H9 (cell line): ENCODE results near the gene ZBTB6. TPM values are rescaled to one million over a fixed set of nuclear protein-coding genes. Genes with fewer than 3 reads are reported as not detected.

Experiments used
- DNase-seq: peaks from one replicate; pipeline ENCODE4 v3.0.0-alpha.2; 2017
- H2AFZ ChIP-seq: one replicate; pipeline ENCODE4 v1.6.1; 2013; ENCODE audit warnings: mild to moderate bottlenecking, low read length, control low read depth, moderate library complexity
- H2AK5ac ChIP-seq: 2 replicates; pipeline ENCODE4 v1.6.1; 2013; ENCODE audit warnings: low read length, control low read depth, mixed read lengths; ENCODE audit not compliant: insufficient read length
- H2BK120ac ChIP-seq: one replicate; pipeline ENCODE4 v1.6.1; 2013; ENCODE audit warnings: low read depth, mild to moderate bottlenecking, low read length, control low read depth, inconsistent platforms; ENCODE audit not compliant: poor library complexity, severe bottlenecking
- H2BK12ac ChIP-seq: 2 replicates; pipeline ENCODE4 v1.6.1; 2013; ENCODE audit warnings: low read length, control low read depth, mixed read lengths, low read depth; ENCODE audit not compliant: insufficient read length
- H2BK15ac ChIP-seq: 2 replicates; pipeline ENCODE4 v1.6.1; 2013; ENCODE audit warnings: low read depth, low read length, control low read depth
- H2BK20ac ChIP-seq: one replicate; pipeline ENCODE4 v1.6.1; 2013; ENCODE audit warnings: low read depth, mild to moderate bottlenecking, low read length, control low read depth, inconsistent platforms; ENCODE audit not compliant: poor library complexity, severe bottlenecking
- H2BK5ac ChIP-seq: 2 replicates; pipeline ENCODE4 v1.6.1; 2013; ENCODE audit warnings: low read length, control low read depth, mixed read lengths; ENCODE audit not compliant: insufficient read length
- H3K14ac ChIP-seq: 2 replicates; pipeline ENCODE4 v1.6.1; 2013; ENCODE audit warnings: low read length, control low read depth; ENCODE audit not compliant: insufficient read depth
- H3K18ac ChIP-seq: 2 replicates; pipeline ENCODE4 v1.6.1; 2013; ENCODE audit warnings: low read depth, mild to moderate bottlenecking, mixed read lengths, low read length, control low read depth; ENCODE audit not compliant: insufficient read length
- H3K23ac ChIP-seq: 2 replicates; pipeline ENCODE4 v1.6.1; 2013; ENCODE audit warnings: low read length, control low read depth, mixed read lengths, low read depth; ENCODE audit not compliant: insufficient read length
- H3K23me2 ChIP-seq: 2 replicates; pipeline ENCODE4 v1.6.1; 2013; ENCODE audit warnings: low read depth, mild to moderate bottlenecking, mixed read lengths, low read length, control low read depth; ENCODE audit not compliant: insufficient read length, poor library complexity, severe bottlenecking
- H3K27ac ChIP-seq: 2 replicates; pipeline ENCODE4 v1.5.1; 2013; ENCODE audit warnings: low read length, control low read depth, mixed read lengths, low read depth; ENCODE audit not compliant: insufficient read length
- H3K27me3 ChIP-seq: 2 replicates; pipeline ENCODE4 v1.6.1; 2013; ENCODE audit warnings: low read length, control low read depth, inconsistent platforms; ENCODE audit not compliant: insufficient read depth
- H3K4ac ChIP-seq: 2 replicates; pipeline ENCODE4 v1.6.1; 2013; ENCODE audit warnings: low read depth, mild to moderate bottlenecking, control low read depth, inconsistent platforms, low read length, moderate library complexity
- H3K4me1 ChIP-seq: 2 replicates; pipeline ENCODE4 v1.6.1; 2013; ENCODE audit warnings: low read length, control low read depth, inconsistent platforms; ENCODE audit not compliant: insufficient read depth
- H3K4me2 ChIP-seq: 2 replicates; pipeline ENCODE4 v1.6.1; 2013; ENCODE audit warnings: low read length, control low read depth, mixed read lengths; ENCODE audit not compliant: insufficient read length, insufficient read depth
- H3K56ac ChIP-seq: 2 replicates; pipeline ENCODE4 v1.6.1; 2013; ENCODE audit warnings: low read depth, mild to moderate bottlenecking, mixed read lengths, low read length, control low read depth; ENCODE audit not compliant: insufficient read length
- H3K79me1 ChIP-seq: 2 replicates; pipeline ENCODE4 v1.6.1; 2013; ENCODE audit warnings: low read depth, mild to moderate bottlenecking, moderate library complexity, low read length, control low read depth, inconsistent platforms; ENCODE audit not compliant: insufficient read depth, poor library complexity, severe bottlenecking
- H3K79me2 ChIP-seq: 2 replicates; pipeline ENCODE4 v1.6.1; 2013; ENCODE audit warnings: low read length, control low read depth, inconsistent platforms; ENCODE audit not compliant: insufficient read depth
- H3K9ac ChIP-seq: 2 replicates; pipeline ENCODE4 v1.6.1; 2013; ENCODE audit warnings: low read length, control low read depth, mixed read lengths; ENCODE audit not compliant: insufficient read length; ENCODE audit errors: extremely low read depth
- H3K9me3 ChIP-seq: one replicate; pipeline ENCODE4 v1.6.1; 2013; ENCODE audit warnings: low read depth, low read length, inconsistent platforms; ENCODE audit not compliant: control insufficient read depth
- H3T11ph ChIP-seq: one replicate; pipeline ENCODE4 v1.6.1; 2013; ENCODE audit warnings: mild to moderate bottlenecking, low read length, control low read depth, inconsistent platforms
- H4K20me1 ChIP-seq: one replicate; pipeline ENCODE4 v1.6.1; 2013; ENCODE audit not compliant: control insufficient read depth, insufficient read length, insufficient read depth
- H4K5ac ChIP-seq: 2 replicates; pipeline ENCODE4 v1.6.1; 2013; ENCODE audit warnings: low read depth, mild to moderate bottlenecking, mixed read lengths, low read length, control low read depth; ENCODE audit not compliant: insufficient read length
- H4K8ac ChIP-seq: replicated peaks from 2 replicates; pipeline ENCODE4 v1.6.1; 2013; ENCODE audit warnings: low read length, control low read depth, mixed read lengths, low read depth; ENCODE audit not compliant: insufficient read length
- H4K91ac ChIP-seq: 2 replicates; pipeline ENCODE4 v1.6.1; 2013; ENCODE audit warnings: low read depth, mild to moderate bottlenecking, moderate library complexity, mixed read lengths, low read length, control low read depth; ENCODE audit not compliant: insufficient read length
- H3K27ac Mint-ChIP-seq, 3 experiments: 2 replicates in 2 of 3; 3 replicates in 1 of 3; pipeline ENCODE4 v1.8.0; 2020 to 2021; ENCODE audit warnings: mixed read lengths in 3 of 3, mild to moderate bottlenecking in 1 of 3, moderate library complexity in 1 of 3
- H3K27me3 Mint-ChIP-seq: 2 replicates; pipeline ENCODE4 v1.8.0; 2021; ENCODE audit warnings: low read depth, mild to moderate bottlenecking, moderate library complexity, mixed read lengths
- H3K36me3 Mint-ChIP-seq, 3 experiments: 2 replicates in 2 of 3; 3 replicates in 1 of 3; pipeline ENCODE4 v1.8.0; 2020 to 2021; ENCODE audit warnings: low read depth in 3 of 3, mixed read lengths in 3 of 3; ENCODE audit not compliant: insufficient read depth in 1 of 3
- H3K4me1 Mint-ChIP-seq, 2 experiments: 2 replicates each; pipeline ENCODE4 v1.8.0; 2020; ENCODE audit warnings: mixed read lengths in 2 of 2
- H3K4me3 Mint-ChIP-seq, 2 experiments: 2 replicates in 1 of 2; 3 replicates in 1 of 2; pipeline ENCODE4 v1.8.0; 2020 to 2021; ENCODE audit warnings: mild to moderate bottlenecking in 2 of 2, mixed read lengths in 2 of 2, moderate library complexity in 1 of 2
- H3K9me3 Mint-ChIP-seq, 2 experiments: 2 replicates in 1 of 2; 3 replicates in 1 of 2; pipeline ENCODE4 v1.8.0; 2020; ENCODE audit warnings: mild to moderate bottlenecking in 2 of 2, mixed read lengths in 2 of 2, moderate library complexity in 1 of 2
- CTCF ChIP-seq: fragments of 200-600 bp; sonication (generic); conservative IDR thresholded peaks from 3 replicates; pipeline ENCODE4 v1.8.0; 2021; ENCODE audit warnings: antibody characterized with exemption, mild to moderate bottlenecking
- WGBS: extraction: QIAGEN DNeasy Blood & Tissue Kit; methylation state at CpG from one replicate; pipeline ENCODE4 v1.1.7; 2013; ENCODE audit warnings: missing lambda C conversion rate, low lambda C conversion rate, mixed read lengths; ENCODE audit not compliant: insufficient read length; ENCODE audit errors: extremely low coverage; 5-methylcytosine and 5-hydroxymethylcytosine counted together
- total RNA-seq: library from RNA; stranded (reverse); gene quantifications from 2 replicates; pipeline ENCODE4 v1.2.1, GENCODE V29; 2021

The ZBTB6 gene
- total RNA-seq, 1 experiment from 2014 or later = 10.2 TPM

DNA sequence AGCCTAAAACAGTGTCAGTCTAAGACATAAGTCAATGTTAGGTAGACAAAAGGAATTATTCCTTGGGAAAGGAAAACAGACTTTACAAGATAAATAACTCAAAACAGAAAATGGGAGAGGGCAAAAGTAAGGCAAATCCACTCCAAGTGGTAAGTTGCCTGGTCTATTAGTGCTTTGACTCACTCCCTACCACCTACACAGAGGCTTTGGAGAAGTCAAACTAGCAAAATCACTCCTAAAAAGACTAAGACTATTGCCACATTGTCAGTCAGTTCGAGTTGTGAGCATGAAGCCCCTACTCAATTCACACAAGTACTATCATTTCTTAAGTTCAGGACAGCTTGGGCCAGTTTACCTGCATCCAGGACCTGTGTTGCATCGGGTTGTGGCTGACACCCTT is 5.2 kb upstream of the ZBTB6 start:
- Mint-ChIP-seq H3K4me3 (no peak overlapping the region), H3K9me3 (no peaks in the 10 kb centered on the region), H3K4me1 (peaks cover 11 to 12% of the 10 kb centered on the region in 2 experiments), H3K27ac (no peak overlapping the region), H3K36me3 (peaks cover 2 to 11% (median 9%) of the 10 kb centered on the region in 3 experiments; a peak in 5 of 7 replicates), H3K27me3 (no peaks in the 10 kb centered on the region)
- no peak for TF ChIP-seq CTCF
- no peak overlapping the region for H3K4ac ChIP-seq
- H3K9me3 ChIP-seq = no peaks in the 10 kb centered on the region
- no peak overlapping the region for H3K4me2 ChIP-seq
- H3T11ph ChIP-seq = no peak overlapping the region
- H4K8ac ChIP-seq = no peak overlapping the region
- WGBS = no CpG with 5 or more reads among the region's 2 CpGs
- no peak overlapping the region for H3K14ac ChIP-seq
- no peaks in the 10 kb centered on the region for H4K20me1 ChIP-seq
- peaks cover 4% of the 10 kb centered on the region; the same call in 1 of the 2 replicates for H3K4me1 ChIP-seq
- no peak overlapping the region for H2BK5ac ChIP-seq
- no peak overlapping the region for H2BK12ac ChIP-seq
- DNase-seq = no peak
- no peak overlapping the region for H2AK5ac ChIP-seq
- no peaks in the 10 kb centered on the region for H3K23me2 ChIP-seq
- H2BK120ac ChIP-seq = no peak overlapping the region
- no peaks in the 10 kb centered on the region; the same call in 1 of the 2 replicates for H3K27me3 ChIP-seq
- no peak overlapping the region for H2AFZ ChIP-seq
- H3K18ac ChIP-seq = no peak overlapping the region
- H3K56ac ChIP-seq = no peak overlapping the region
- no peak overlapping the region for H4K91ac ChIP-seq
- peaks cover 2% of the 10 kb centered on the region; the same call in 1 of the 2 replicates for H3K79me2 ChIP-seq
- H3K9ac ChIP-seq = no peak overlapping the region
- H4K5ac ChIP-seq = no peak overlapping the region
- no peaks in the 10 kb centered on the region for H3K79me1 ChIP-seq
- no peak overlapping the region for H3K23ac ChIP-seq
- H2BK15ac ChIP-seq = no peak overlapping the region
- H3K27ac ChIP-seq = no peak overlapping the region
- no peak overlapping the region for H2BK20ac ChIP-seq
